Osteoblast (primary cell): Measurements from ENCODE around the gene ZNF385D. TPM values are rescaled to one million over a fixed set of nuclear protein-coding genes. Genes with fewer than 3 reads are reported as not detected.

Experiments used
- DNase-seq: peaks from one replicate; pipeline ENCODE4 v3.0.0; 2011; ENCODE audit warnings: low spot score, mixed read lengths; ENCODE audit not compliant: insufficient read length; ENCODE audit errors: missing footprints
- H2AFZ ChIP-seq: 2 replicates; pipeline ENCODE4 v1.6.0; 2011; ENCODE audit warnings: mild to moderate bottlenecking, low read length
- H3K27ac ChIP-seq: 2 replicates; pipeline ENCODE4 v1.5.1; 2011; ENCODE audit warnings: mild to moderate bottlenecking, low read depth, low read length, moderate library complexity
- H3K27me3 ChIP-seq: 2 replicates; pipeline ENCODE4 v1.6.0; 2012; ENCODE audit warnings: mild to moderate bottlenecking, control low read depth, inconsistent platforms, low read length, moderate library complexity; ENCODE audit not compliant: insufficient read depth
- H3K36me3 ChIP-seq: 2 replicates; pipeline ENCODE4 v1.5.1; 2011; ENCODE audit warnings: mild to moderate bottlenecking, low read length, control low read depth, moderate library complexity; ENCODE audit not compliant: insufficient read depth
- H3K4me1 ChIP-seq: 2 replicates; pipeline ENCODE4 v1.5.1; 2011; ENCODE audit warnings: mild to moderate bottlenecking, low read length, control low read depth, moderate library complexity; ENCODE audit not compliant: insufficient read depth
- H3K4me2 ChIP-seq: 2 replicates; pipeline ENCODE4 v1.6.0; 2011; ENCODE audit warnings: mild to moderate bottlenecking, low read length; ENCODE audit not compliant: insufficient read depth
- H3K4me3 ChIP-seq: fragments of 200-600 bp; sonication (generic); 3 replicates; pipeline ENCODE4 v1.5.1; 2012; ENCODE audit warnings: mild to moderate bottlenecking, low read length, inconsistent platforms; ENCODE audit not compliant: insufficient read depth
- H3K79me2 ChIP-seq: 2 replicates; pipeline ENCODE4 v1.6.0; 2012; ENCODE audit warnings: mild to moderate bottlenecking, low read length, control low read depth, inconsistent platforms; ENCODE audit not compliant: insufficient read depth
- H3K9me3 ChIP-seq: 2 replicates; pipeline ENCODE4 v1.5.1; 2011; ENCODE audit warnings: low read depth, low read length, control low read depth
- H4K20me1 ChIP-seq: 2 replicates; pipeline ENCODE4 v1.6.0; 2012; ENCODE audit warnings: mild to moderate bottlenecking, low read length, control low read depth; ENCODE audit not compliant: insufficient read depth
- CTCF ChIP-seq: IDR thresholded peaks from 2 replicates; pipeline ENCODE4 v1.5.1; 2011; ENCODE audit warnings: mild to moderate bottlenecking, low read depth, low read length, moderate library complexity; ENCODE audit errors: extremely low read depth
- total RNA-seq: library from RNA; depleted of rRNA; stranded (reverse); fragments of >200 nt; gene quantifications from 2 replicates; pipeline ENCODE4 v1.2.3, GENCODE V29; 2012

ZNF385D gene
- total RNA-seq, 1 donor, result 2.5 TPM

GRCh38 chr3:21372316-21372715 lies 378.7 kb downstream of the ZNF385D start:
- Histone ChIP-seq H3K9me3 (no peaks in the 10 kb centered on the region), H3K79me2 (no peaks in the 10 kb centered on the region), H4K20me1 (no peaks in the 10 kb centered on the region), H2AFZ (no peak overlapping the region), H3K4me1 (no peaks in the 10 kb centered on the region), H3K36me3 (no peaks in the 10 kb centered on the region), H3K4me2 (no peak overlapping the region), H3K4me3 (no peak overlapping the region), H3K27ac (no peak overlapping the region), H3K27me3 (no peaks in the 10 kb centered on the region)
- no peak for DNase-seq
- no peak for TF ChIP-seq CTCF
